Measurements from ENCODE around the gene USP12. TPM values are rescaled to one million over a fixed set of nuclear protein-coding genes. Genes with fewer than 3 reads are reported as not detected.

Gene USP12
- total RNA-seq, 2 experiments from 2014 or later = 32.3 to 32.4 TPM

GRCh38 chr13:27122036-27122435 is 49.6 kb downstream of the USP12 start:
- Mint-ChIP-seq H3K4me1 (peaks cover 44% of the 10 kb centered on the region), H3K27me3 (no peaks in the 10 kb centered on the region), H3K4me3 (no peak overlapping the region), H3K27ac (peak overlapping the region; percentile 12), H3K36me3 (ENCODE audit: low read depth) (peaks cover 56% of the 10 kb centered on the region), H3K9me3 (ENCODE audit: low read depth) (peaks cover 20% of the 10 kb centered on the region)
- no peak for ATAC-seq
- intact Hi-C loops (cut with DNase I, micrococcal nuclease) = no loop called here
- no peak for DNase-seq
- POLR2A ChIA-PET = no interaction called here
- CTCF ChIA-PET = interaction anchor here (0.7 kb wide), 1 partner anchor 174 kb away, joined by 3 read pairs; no protein-coding TSS in a partner anchor

- ChIA-PET CTCF (interaction anchor here (1.0 to 3.5 kb wide), 2 partner anchors 9 to 136 kb away, joined by 3 to 19 read pairs; no protein-coding TSS in a partner anchor), POLR2A (no interaction called here)
- Mint-ChIP-seq H3K27me3 (no peaks in the 10 kb centered on the region), H3K4me3 (no peak overlapping the region), H3K9me3 (ENCODE audit: low read depth) (peaks cover 20% of the 10 kb centered on the region), H3K27ac (no peak overlapping the region), H3K36me3 (ENCODE audit: low read depth) (peaks cover 62% of the 10 kb centered on the region), H3K4me1 (peaks cover 34% of the 10 kb centered on the region)
- DNase-seq = no peak
- intact Hi-C loops (cut with DNase I, micrococcal nuclease) = no loop called here
- no peak for ATAC-seq
Measured at GRCh38 chr13:27120811-27121210, 50.8 kb downstream of the USP12 start.

DNA sequence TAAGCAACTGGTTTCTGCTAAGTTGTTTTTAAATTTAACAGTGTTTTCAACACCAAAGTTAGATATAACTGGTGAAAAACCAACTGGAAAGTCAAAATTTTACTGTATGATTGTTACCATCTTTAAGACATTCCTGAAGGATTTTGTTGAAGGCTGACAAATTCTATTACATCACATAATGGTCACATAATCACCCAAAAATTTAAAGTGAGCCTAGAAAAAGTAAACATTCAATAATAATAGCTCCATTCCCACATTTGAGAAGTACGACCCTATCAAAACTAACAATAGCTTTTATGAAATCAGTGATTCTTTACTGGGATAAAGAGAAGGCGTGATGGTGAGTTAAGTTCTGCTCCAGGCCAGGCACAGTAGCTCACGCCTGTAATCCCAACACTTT is 51.6 kb downstream of the USP12 start:
- Mint-ChIP-seq H3K4me3 (no peak overlapping the region), H3K27me3 (no peaks in the 10 kb centered on the region), H3K4me1 (peaks cover 34% of the 10 kb centered on the region), H3K36me3 (ENCODE audit: low read depth) (peaks cover 64% of the 10 kb centered on the region), H3K27ac (no peak overlapping the region), H3K9me3 (ENCODE audit: low read depth) (peaks cover 20% of the 10 kb centered on the region)
- no peak for DNase-seq
- intact Hi-C loops (cut with DNase I, micrococcal nuclease) = no loop called here
- ChIA-PET POLR2A (no interaction called here), CTCF (interaction anchor here (1.0 to 3.5 kb wide), 2 partner anchors 10 to 135 kb away, joined by 3 to 19 read pairs; no protein-coding TSS in a partner anchor)
- no peak for ATAC-seq

- DNase-seq = no peak
- Mint-ChIP-seq H3K36me3 (ENCODE audit: low read depth) (peaks cover 58% of the 10 kb centered on the region), H3K27ac (peak overlapping the region; percentile 4), H3K4me3 (no peak overlapping the region), H3K27me3 (no peaks in the 10 kb centered on the region), H3K4me1 (peaks cover 33% of the 10 kb centered on the region), H3K9me3 (ENCODE audit: low read depth) (peaks cover 12% of the 10 kb centered on the region)
- ChIA-PET CTCF (interaction anchor here (3.5 kb wide), 1 partner anchor 12 kb away, joined by 19 read pairs; no protein-coding TSS in a partner anchor), POLR2A (no interaction called here)
- no peak for ATAC-seq
- intact Hi-C loops (cut with DNase I, micrococcal nuclease) = no loop called here
Measured at GRCh38 chr13:27118428-27119054, 53.1 kb downstream of the USP12 start.

DNA sequence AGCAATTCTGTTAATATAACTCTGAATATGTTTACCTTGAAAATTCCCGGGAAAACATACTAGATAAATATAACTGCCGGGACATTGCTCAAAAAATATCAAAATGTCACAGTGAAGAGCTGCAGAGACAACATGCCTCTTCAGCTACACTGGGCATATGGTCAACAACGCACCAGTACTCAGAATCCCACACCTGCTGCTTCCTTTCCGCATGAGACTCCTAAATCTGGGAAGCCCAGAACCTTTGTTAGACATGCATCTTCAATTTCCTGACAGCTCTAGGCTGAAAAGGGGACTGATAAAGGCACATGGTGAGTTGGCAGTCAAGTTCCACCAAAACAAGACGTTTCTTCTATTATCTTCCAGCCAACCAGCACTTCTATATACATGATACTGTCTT is 53.7 kb downstream of the USP12 start:
- ATAC-seq (no peak), DNase-seq (no peak)
- Mint-ChIP-seq H3K36me3 (ENCODE audit: low read depth) (peaks cover 58% of the 10 kb centered on the region), H3K4me1 (peaks cover 36% of the 10 kb centered on the region), H3K9me3 (ENCODE audit: low read depth) (peaks cover 6% of the 10 kb centered on the region), H3K27me3 (no peaks in the 10 kb centered on the region), H3K4me3 (no peak overlapping the region), H3K27ac (no peak overlapping the region)
- CTCF ChIA-PET = interaction anchor here (3.5 kb wide), 1 partner anchor 12 kb away, joined by 19 read pairs; no protein-coding TSS in a partner anchor
- POLR2A ChIA-PET = no interaction called here
- intact Hi-C loops (cut with DNase I, micrococcal nuclease) = no loop called here

- H3K27ac Mint-ChIP-seq = no peak overlapping the region
- H3K4me1 Mint-ChIP-seq = peaks cover 35% of the 10 kb centered on the region
- intact Hi-C loops (cut with DNase I, micrococcal nuclease) = no loop called here
- ChIA-PET POLR2A (no interaction called here), CTCF (no interaction called here)
- H3K27me3 Mint-ChIP-seq = no peaks in the 10 kb centered on the region
- H3K36me3 Mint-ChIP-seq (ENCODE audit: low read depth) = peaks cover 58% of the 10 kb centered on the region
- H3K9me3 Mint-ChIP-seq (ENCODE audit: low read depth) = peaks cover 4% of the 10 kb centered on the region
- ATAC-seq (no peak), DNase-seq (no peak)
- H3K4me3 Mint-ChIP-seq = no peak overlapping the region
Measured at GRCh38 chr13:27117158-27117557, 54.5 kb downstream of the USP12 start.

GRCh38 chr13:27113436-27113835 is 58.2 kb downstream of the USP12 start:
- Mint-ChIP-seq H3K36me3 (ENCODE audit: low read depth) (peaks cover 42% of the 10 kb centered on the region), H3K4me3 (no peak overlapping the region), H3K27ac (no peak overlapping the region), H3K9me3 (ENCODE audit: low read depth) (no peaks in the 10 kb centered on the region), H3K4me1 (peaks cover 22% of the 10 kb centered on the region), H3K27me3 (no peaks in the 10 kb centered on the region)
- ATAC-seq (no peak), DNase-seq (no peak)
- POLR2A ChIA-PET = no interaction called here
- intact Hi-C loops (cut with DNase I, micrococcal nuclease) = loop anchor here in 1 of 2 experiments (2.0 kb wide), 1 partner anchor 17 kb away; no protein-coding TSS in a partner anchor
- CTCF ChIA-PET = interaction anchor here (0.8 to 1.0 kb wide), 2 partner anchors 10 to 18 kb away, joined by 3 read pairs; no protein-coding TSS in a partner anchor

- Mint-ChIP-seq H3K27ac (no peak overlapping the region), H3K9me3 (ENCODE audit: low read depth) (no peaks in the 10 kb centered on the region), H3K27me3 (no peaks in the 10 kb centered on the region), H3K4me1 (peaks cover 18% of the 10 kb centered on the region), H3K4me3 (no peak overlapping the region), H3K36me3 (ENCODE audit: low read depth) (peaks cover 41% of the 10 kb centered on the region)
- DNase-seq = no peak
- intact Hi-C loops (cut with DNase I, micrococcal nuclease) = loop anchor here in 1 of 2 experiments (2.0 kb wide), 1 partner anchor 19 kb away; no protein-coding TSS in a partner anchor
- POLR2A ChIA-PET = no interaction called here
- peak; percentile 80 for ATAC-seq
- CTCF ChIA-PET = no interaction called here
Measured at GRCh38 chr13:27112006-27112405, 59.6 kb downstream of the USP12 start.

GRCh38 chr13:27110056-27110746 is 61.4 kb downstream of the USP12 start:
- CTCF ChIA-PET = interaction anchor here (0.9 to 1.8 kb wide), 2 partner anchors 17 to 22 kb away, joined by 3 to 5 read pairs; no protein-coding TSS in a partner anchor
- ATAC-seq (no peak), DNase-seq (no peak)
- Mint-ChIP-seq H3K4me1 (peaks cover 24% of the 10 kb centered on the region), H3K9me3 (ENCODE audit: low read depth) (no peaks in the 10 kb centered on the region), H3K27ac (no peak overlapping the region), H3K36me3 (ENCODE audit: low read depth) (peaks cover 37% of the 10 kb centered on the region), H3K27me3 (no peaks in the 10 kb centered on the region), H3K4me3 (no peak overlapping the region)
- intact Hi-C loops (cut with DNase I, micrococcal nuclease) = no loop called here
- POLR2A ChIA-PET = no interaction called here

GRCh38 chr13:27106144-27106543 is 65.5 kb downstream of the USP12 start:
- H3K27me3 Mint-ChIP-seq = no peaks in the 10 kb centered on the region
- ChIA-PET CTCF (no interaction called here), POLR2A (no interaction called here)
- H3K36me3 Mint-ChIP-seq (ENCODE audit: low read depth) = peaks cover 31% of the 10 kb centered on the region
- no peaks in the 10 kb centered on the region for H3K9me3 Mint-ChIP-seq (ENCODE audit: low read depth)
- DNase-seq (no peak), ATAC-seq (no peak)
- intact Hi-C loops (cut with DNase I, micrococcal nuclease) = no loop called here
- H3K27ac Mint-ChIP-seq = no peak overlapping the region
- peaks cover 25% of the 10 kb centered on the region for H3K4me1 Mint-ChIP-seq
- no peak overlapping the region for H3K4me3 Mint-ChIP-seq

GRCh38 chr13:27104606-27105005 is 67.0 kb downstream of the USP12 start:
- no peak for ATAC-seq
- H3K27me3 Mint-ChIP-seq = no peaks in the 10 kb centered on the region
- CTCF ChIA-PET = interaction anchor here (1.2 kb wide), 1 partner anchor 10 kb away, joined by 3 read pairs; no protein-coding TSS in a partner anchor

GRCh38 chr13:27101847-27102246 is 69.8 kb downstream of the USP12 start:
- no peak for ATAC-seq
- no peak overlapping the region for H3K27ac Mint-ChIP-seq
- POLR2A ChIA-PET = no interaction called here
- intact Hi-C loops (cut with DNase I, micrococcal nuclease) = no loop called here
- no peaks in the 10 kb centered on the region for H3K9me3 Mint-ChIP-seq (ENCODE audit: low read depth)
- H3K27me3 Mint-ChIP-seq = no peaks in the 10 kb centered on the region
- CTCF ChIA-PET = interaction anchor here (1.0 to 1.4 kb wide), 2 partner anchors 13 to 188 kb away, joined by 3 read pairs; no protein-coding TSS in a partner anchor
- peaks cover 44% of the 10 kb centered on the region for H3K4me1 Mint-ChIP-seq
- H3K4me3 Mint-ChIP-seq = no peak overlapping the region
- DNase-seq = no peak
- H3K36me3 Mint-ChIP-seq (ENCODE audit: low read depth) = peaks cover 46% of the 10 kb centered on the region

More at GRCh38 chr13:27104606-27105005, 67.0 kb downstream of the USP12 start:
- no peak for DNase-seq
- Mint-ChIP-seq H3K4me3 (no peak overlapping the region), H3K9me3 (ENCODE audit: low read depth) (no peaks in the 10 kb centered on the region), H3K27ac (no peak overlapping the region), H3K36me3 (ENCODE audit: low read depth) (peaks cover 37% of the 10 kb centered on the region), H3K4me1 (peaks cover 28% of the 10 kb centered on the region)
- POLR2A ChIA-PET = no interaction called here
- intact Hi-C loops (cut with DNase I, micrococcal nuclease) = no loop called here

All from activated CD4-positive, alpha-beta T cell treated with anti-CD3 and anti-CD28 coated beads for 36 hours (primary cell).